ENCODE data around the gene RAB40C. TPM values are rescaled to one million over a fixed set of nuclear protein-coding genes. Genes with fewer than 3 reads are reported as not detected.

Gene RAB40C
- total RNA-seq, 3 donors from 2014 or later: 17.6 to 29.1 (median 20.6) TPM

GRCh38 chr16:638034-638543, 48.2 kb downstream of the RAB40C start:
- peak overlapping the region in 1 of 2 donors; percentile 69 for H3K27ac ChIP-seq
- intact Hi-C loops (cut with DNase I; ENCODE audit: low total_unique reads): no loop called here

GRCh38 chr16:638836-639235, 49.0 kb downstream of the RAB40C start:
- no peaks in the 10 kb centered on the region for H3K27me3 ChIP-seq
- DNase-seq (ENCODE audit: low spot score in 2 of 2): no peak
- H3K4me3 ChIP-seq: no peak overlapping the region
- intact Hi-C loops (cut with DNase I; ENCODE audit: low total_unique reads): no loop called here
- peaks cover 0 to 10% of the 10 kb centered on the region in 2 donors for H3K4me1 ChIP-seq
- peak overlapping the region in 1 of 2 donors; percentile 69 for H3K27ac ChIP-seq
- no peaks in the 10 kb centered on the region for H3K9me3 ChIP-seq
- TF ChIP-seq POLR2AphosphoS5 (IDR thresholded peaks at IDR 0.05) (no peak), POLR2A (IDR thresholded peaks at IDR 0.05) (no peak)
- TF ChIP-seq, protein P1, sequence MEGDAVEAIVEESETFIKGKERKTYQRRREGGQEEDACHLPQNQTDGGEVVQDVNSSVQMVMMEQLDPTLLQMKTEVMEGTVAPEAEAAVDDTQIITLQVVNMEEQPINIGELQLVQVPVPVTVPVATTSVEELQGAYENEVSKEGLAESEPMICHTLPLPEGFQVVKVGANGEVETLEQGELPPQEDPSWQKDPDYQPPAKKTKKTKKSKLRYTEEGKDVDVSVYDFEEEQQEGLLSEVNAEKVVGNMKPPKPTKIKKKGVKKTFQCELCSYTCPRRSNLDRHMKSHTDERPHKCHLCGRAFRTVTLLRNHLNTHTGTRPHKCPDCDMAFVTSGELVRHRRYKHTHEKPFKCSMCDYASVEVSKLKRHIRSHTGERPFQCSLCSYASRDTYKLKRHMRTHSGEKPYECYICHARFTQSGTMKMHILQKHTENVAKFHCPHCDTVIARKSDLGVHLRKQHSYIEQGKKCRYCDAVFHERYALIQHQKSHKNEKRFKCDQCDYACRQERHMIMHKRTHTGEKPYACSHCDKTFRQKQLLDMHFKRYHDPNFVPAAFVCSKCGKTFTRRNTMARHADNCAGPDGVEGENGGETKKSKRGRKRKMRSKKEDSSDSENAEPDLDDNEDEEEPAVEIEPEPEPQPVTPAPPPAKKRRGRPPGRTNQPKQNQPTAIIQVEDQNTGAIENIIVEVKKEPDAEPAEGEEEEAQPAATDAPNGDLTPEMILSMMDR (IDR thresholded peaks at IDR 0.05): no peak
- no peaks in the 10 kb centered on the region for H3K36me3 ChIP-seq

More at GRCh38 chr16:638034-638543, 48.2 kb downstream of the RAB40C start:
- TF ChIP-seq, protein P1 (IDR thresholded peaks at IDR 0.05): no peak
- no peak for TF ChIP-seq POLR2A (IDR thresholded peaks at IDR 0.05)
- TF ChIP-seq POLR2AphosphoS5 (IDR thresholded peaks at IDR 0.05): no peak
- Histone ChIP-seq H3K4me3 (peak overlapping the region in 1 of 3 donors; percentile 87), H3K27me3 (no peaks in the 10 kb centered on the region), H3K4me1 (peaks cover 0 to 8% of the 10 kb centered on the region in 2 donors), H3K9me3 (no peaks in the 10 kb centered on the region), H3K36me3 (no peaks in the 10 kb centered on the region)
- no peak for DNase-seq (ENCODE audit: low spot score in 2 of 2)

- H3K4me1 ChIP-seq: peaks cover 0 to 7% of the 10 kb centered on the region in 2 donors
- H3K27me3 ChIP-seq: no peaks in the 10 kb centered on the region
- no peaks in the 10 kb centered on the region for H3K9me3 ChIP-seq
- no peaks in the 10 kb centered on the region for H3K36me3 ChIP-seq
- intact Hi-C loops (cut with DNase I; ENCODE audit: low total_unique reads): no loop called here
- H3K4me3 ChIP-seq: no peak overlapping the region
- TF ChIP-seq POLR2AphosphoS5 (IDR thresholded peaks at IDR 0.05) (no peak), POLR2A (IDR thresholded peaks at IDR 0.05) (no peak)
- TF ChIP-seq, protein P1 (IDR thresholded peaks at IDR 0.05): no peak
- DNase-seq (ENCODE audit: low spot score in 2 of 2): no peak
- no peak overlapping the region for H3K27ac ChIP-seq
Observed at GRCh38 chr16:640614-641013, 50.7 kb downstream of the RAB40C start.

- Histone ChIP-seq H3K27me3 (no peaks in the 10 kb centered on the region), H3K4me3 (peak within 1 kb of the TSS; percentile 65 to 94 (median 79)), H3K27ac (peak within 1 kb of the TSS; percentile 75 to 88), H3K36me3 (no peaks in the 10 kb centered on the region), H3K9me3 (no peaks in the 10 kb centered on the region), H3K4me1 (peaks cover 0 to 11% of the 10 kb centered on the region in 2 donors)
- TF ChIP-seq, protein P1 (IDR thresholded peaks at IDR 0.05): no peak
- TF ChIP-seq POLR2A (IDR thresholded peaks at IDR 0.05) (peak; percentile 24), POLR2AphosphoS5 (IDR thresholded peaks at IDR 0.05) (no peak)
- no peak for DNase-seq (ENCODE audit: low spot score in 2 of 2)
- intact Hi-C loops (cut with DNase I; ENCODE audit: low total_unique reads): no loop called here
Observed at GRCh38 chr16:641326-642188, 51.7 kb downstream of the RAB40C start, which contains the start of gene MCRIP2. Gene MCRIP2 (plus strand): TSS chr16:641828. CDS start chr16:641992, 164 bp downstream.
